Nephron (organoid): ENCODE measurements around the gene MKI67.
A peak's percentile ranks its signal among the peaks of the same experiment; 100 is the strongest.

Experiments
- H3K27ac Mint-ChIP-seq, 3 experiments: 2 replicates each; pipeline ENCODE4 v1.8.0; 2020; ENCODE audit warnings: mixed read lengths in 3 of 3, mild to moderate bottlenecking in 2 of 3, moderate library complexity in 1 of 3
- H3K27me3 Mint-ChIP-seq: 2 replicates; pipeline ENCODE4 v1.8.0; 2021; ENCODE audit warnings: low read depth, mild to moderate bottlenecking, moderate library complexity, mixed read lengths
- H3K36me3 Mint-ChIP-seq: 2 replicates; pipeline ENCODE4 v1.8.0; 2020; ENCODE audit warnings: low read depth, mixed read lengths
- H3K4me1 Mint-ChIP-seq: 2 replicates; pipeline ENCODE4 v1.8.0; 2020; ENCODE audit warnings: mixed read lengths
- H3K4me3 Mint-ChIP-seq, 3 experiments: 2 replicates each; pipeline ENCODE4 v1.8.0; 2020; ENCODE audit warnings: mild to moderate bottlenecking in 3 of 3, mixed read lengths in 3 of 3, moderate library complexity in 2 of 3
- H3K9me3 Mint-ChIP-seq: 2 replicates; pipeline ENCODE4 v1.8.0; 2020; ENCODE audit warnings: mixed read lengths
- CTCF ChIP-seq, 3 experiments: fragments of 200-600 bp; sonication (generic); IDR thresholded peaks; one replicate each; pipeline ENCODE4 v1.5.0; 2021; ENCODE audit warnings: antibody characterized with exemption in 3 of 3; ENCODE audit not compliant: unreplicated experiment in 3 of 3

MKI67 gene

DNA sequence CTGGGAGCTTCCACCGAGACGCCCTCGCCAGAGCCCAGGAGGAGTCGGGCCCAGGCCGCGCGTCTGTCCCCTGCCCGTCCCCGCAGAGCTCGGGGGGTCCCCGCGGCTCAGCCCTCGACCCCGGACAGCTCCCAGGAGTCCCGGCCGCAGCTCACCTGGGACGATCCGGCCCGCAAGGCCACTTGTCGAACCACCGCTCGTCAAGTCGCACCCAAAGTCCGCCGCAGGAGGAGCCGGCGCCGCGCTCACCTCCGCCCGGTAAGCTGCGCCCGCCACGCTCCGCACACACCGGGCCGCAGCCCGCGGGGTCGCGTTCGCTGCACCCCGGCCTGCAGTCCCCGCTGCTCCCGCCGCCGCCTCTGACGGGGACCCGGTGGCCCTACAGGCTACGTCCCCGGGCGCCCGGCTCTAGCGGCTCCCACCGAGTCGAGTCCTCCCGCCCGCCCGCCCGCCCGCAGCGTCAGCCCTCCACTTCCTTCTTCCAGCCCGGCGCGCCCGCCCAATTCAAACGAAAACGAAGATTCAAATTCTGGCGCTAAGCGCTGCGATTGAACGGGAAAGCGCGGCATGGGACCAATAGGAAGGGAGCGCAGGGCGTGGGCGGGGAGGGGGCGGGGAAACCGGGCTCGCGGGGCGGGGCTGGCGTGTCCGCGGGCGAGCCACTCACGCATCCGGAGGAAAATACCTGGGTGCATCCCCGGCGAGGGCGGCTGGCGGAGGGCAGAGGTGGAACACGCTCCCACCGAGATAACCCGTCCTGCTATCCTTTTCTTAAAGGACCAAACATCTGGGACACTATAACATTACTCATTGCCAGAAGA is at the start of gene MKI67:
MKI67 (minus strand) TSS at position 480 of the 821 bp plus-strand sequence. CDS start 756 bp downstream, outside the sequence.
- peaks cover 13% of the 10 kb centered on the region for H3K27me3 Mint-ChIP-seq
- H3K4me1 Mint-ChIP-seq: peaks cover 29% of the 10 kb centered on the region
- peaks cover 24% of the 10 kb centered on the region for H3K36me3 Mint-ChIP-seq
- no peaks in the 10 kb centered on the region for H3K9me3 Mint-ChIP-seq
- H3K27ac Mint-ChIP-seq: peak within 1 kb of the TSS in 2 of 3 experiments; percentile 41 to 52
- H3K4me3 Mint-ChIP-seq: peak within 1 kb of the TSS; percentile 95
- no peak for TF ChIP-seq CTCF (IDR thresholded peaks at IDR 0.05; ENCODE audit: unreplicated experiment in 3 of 3)

GRCh38 chr10:128174581-128175559 is 48.6 kb upstream of the MKI67 start:
- TF ChIP-seq CTCF (IDR thresholded peaks at IDR 0.05; ENCODE audit: unreplicated experiment in 3 of 3): no peak
- peaks cover 9% of the 10 kb centered on the region for H3K4me1 Mint-ChIP-seq
- H3K9me3 Mint-ChIP-seq: peaks cover 47% of the 10 kb centered on the region
- H3K4me3 Mint-ChIP-seq: no peak overlapping the region
- peaks cover 4% of the 10 kb centered on the region for H3K36me3 Mint-ChIP-seq
- H3K27me3 Mint-ChIP-seq: peaks cover 6% of the 10 kb centered on the region
- H3K27ac Mint-ChIP-seq: no peak overlapping the region

GRCh38 chr10:128173386-128173785 is 47.2 kb upstream of the MKI67 start:
- peaks cover 12% of the 10 kb centered on the region for H3K27me3 Mint-ChIP-seq
- no peaks in the 10 kb centered on the region for H3K4me1 Mint-ChIP-seq
- no peak overlapping the region for H3K4me3 Mint-ChIP-seq
- H3K27ac Mint-ChIP-seq: no peak overlapping the region
- H3K9me3 Mint-ChIP-seq: peaks cover 46% of the 10 kb centered on the region
- H3K36me3 Mint-ChIP-seq: peaks cover 4% of the 10 kb centered on the region
- TF ChIP-seq CTCF (IDR thresholded peaks at IDR 0.05; ENCODE audit: unreplicated experiment in 3 of 3): no peak

- Mint-ChIP-seq H3K27ac (no peak overlapping the region), H3K27me3 (peaks cover 12% of the 10 kb centered on the region), H3K9me3 (peaks cover 46% of the 10 kb centered on the region), H3K36me3 (peaks cover 4% of the 10 kb centered on the region), H3K4me1 (no peaks in the 10 kb centered on the region), H3K4me3 (no peak overlapping the region)
- TF ChIP-seq CTCF (IDR thresholded peaks at IDR 0.05; ENCODE audit: unreplicated experiment in 3 of 3): no peak
Measured at GRCh38 chr10:128172756-128173155, 46.5 kb upstream of the MKI67 start.

DNA sequence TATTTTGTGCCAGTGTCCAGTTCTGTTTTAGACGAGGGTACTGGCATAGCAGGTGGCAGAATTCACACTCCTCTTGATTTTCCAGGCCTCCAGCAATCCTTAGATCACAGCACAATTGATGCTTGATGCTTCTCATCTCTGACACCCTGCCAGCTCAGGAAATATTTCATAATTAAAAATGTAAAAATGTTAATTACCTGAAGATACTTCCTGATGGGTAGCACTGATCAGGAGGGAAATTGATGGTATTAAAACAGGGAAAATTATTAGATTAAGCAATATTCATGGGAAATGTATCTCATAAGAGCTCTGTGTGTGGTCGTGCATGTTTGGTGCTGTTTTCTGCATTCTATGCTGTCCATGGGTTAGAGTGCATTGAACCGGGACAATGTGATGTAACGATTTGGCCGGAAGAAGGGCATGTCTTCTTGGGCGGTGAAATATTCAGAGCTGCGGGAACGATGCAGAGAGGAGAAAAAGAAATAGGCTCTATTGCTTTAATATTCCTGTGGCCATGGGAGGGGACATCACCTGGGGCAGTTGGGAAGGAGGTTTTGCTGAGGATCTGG is 43.7 kb upstream of the MKI67 start:
- H3K4me1 Mint-ChIP-seq: no peaks in the 10 kb centered on the region
- H3K36me3 Mint-ChIP-seq: peaks cover 4% of the 10 kb centered on the region
- no peak for TF ChIP-seq CTCF (IDR thresholded peaks at IDR 0.05; ENCODE audit: unreplicated experiment in 3 of 3)
- H3K27me3 Mint-ChIP-seq: peaks cover 12% of the 10 kb centered on the region
- H3K27ac Mint-ChIP-seq: no peak overlapping the region
- H3K9me3 Mint-ChIP-seq: peaks cover 33% of the 10 kb centered on the region
- no peak overlapping the region for H3K4me3 Mint-ChIP-seq
